Nephron (organoid): ENCODE results near the gene PRKAR1A.

Experiments
- H3K27ac Mint-ChIP-seq, 3 experiments: 2 replicates each; pipeline ENCODE4 v1.8.0; 2020; ENCODE audit warnings: mixed read lengths in 3 of 3, mild to moderate bottlenecking in 2 of 3, moderate library complexity in 1 of 3
- H3K27me3 Mint-ChIP-seq: 2 replicates; pipeline ENCODE4 v1.8.0; 2021; ENCODE audit warnings: low read depth, mild to moderate bottlenecking, moderate library complexity, mixed read lengths
- H3K36me3 Mint-ChIP-seq: 2 replicates; pipeline ENCODE4 v1.8.0; 2020; ENCODE audit warnings: low read depth, mixed read lengths
- H3K4me1 Mint-ChIP-seq: 2 replicates; pipeline ENCODE4 v1.8.0; 2020; ENCODE audit warnings: mixed read lengths
- H3K4me3 Mint-ChIP-seq, 3 experiments: 2 replicates each; pipeline ENCODE4 v1.8.0; 2020; ENCODE audit warnings: mild to moderate bottlenecking in 3 of 3, mixed read lengths in 3 of 3, moderate library complexity in 2 of 3
- H3K9me3 Mint-ChIP-seq: 2 replicates; pipeline ENCODE4 v1.8.0; 2020; ENCODE audit warnings: mixed read lengths
- CTCF ChIP-seq, 3 experiments: fragments of 200-600 bp; sonication (generic); IDR thresholded peaks; one replicate each; pipeline ENCODE4 v1.5.0; 2021; ENCODE audit warnings: antibody characterized with exemption in 3 of 3; ENCODE audit not compliant: unreplicated experiment in 3 of 3

The PRKAR1A gene

DNA sequence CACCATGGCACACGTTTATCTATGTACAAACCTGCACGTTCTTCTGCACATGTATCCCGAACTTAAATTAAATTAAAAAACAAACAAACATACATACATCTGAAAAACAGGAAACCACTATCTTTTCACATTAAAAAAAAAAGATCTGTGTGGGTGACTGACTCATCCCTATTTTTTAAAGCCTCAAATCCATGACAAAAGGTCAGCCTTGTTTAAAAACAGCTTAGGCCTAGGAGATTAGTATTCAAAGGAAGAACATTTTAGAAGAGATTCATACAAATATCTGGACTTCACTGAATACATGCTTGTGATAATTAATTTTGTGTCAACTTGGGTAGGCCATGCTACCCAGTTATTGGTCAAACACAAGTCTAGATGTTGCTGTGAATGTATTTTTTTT, 4.7 kb upstream of the PRKAR1A start:
- peaks cover 3% of the 10 kb centered on the region for H3K9me3 Mint-ChIP-seq
- H3K4me1 Mint-ChIP-seq: peaks cover 23% of the 10 kb centered on the region
- no peak overlapping the region for H3K27ac Mint-ChIP-seq
- H3K4me3 Mint-ChIP-seq: no peak overlapping the region
- no peak for TF ChIP-seq CTCF (IDR thresholded peaks at IDR 0.05; ENCODE audit: unreplicated experiment in 3 of 3)
- no peaks in the 10 kb centered on the region for H3K36me3 Mint-ChIP-seq
- H3K27me3 Mint-ChIP-seq: peaks cover 4% of the 10 kb centered on the region

GRCh38 chr17:68509141-68510057, 2.8 kb upstream of the PRKAR1A start:
- Mint-ChIP-seq H3K27ac (peak overlapping the region; percentile 99 to 100 (median 99)), H3K9me3 (no peaks in the 10 kb centered on the region), H3K4me3 (peak overlapping the region; percentile 70 to 72 (median 70)), H3K27me3 (peaks cover 4% of the 10 kb centered on the region), H3K4me1 (peaks cover 34% of the 10 kb centered on the region), H3K36me3 (no peaks in the 10 kb centered on the region)
- no peak for TF ChIP-seq CTCF (IDR thresholded peaks at IDR 0.05; ENCODE audit: unreplicated experiment in 3 of 3)

DNA sequence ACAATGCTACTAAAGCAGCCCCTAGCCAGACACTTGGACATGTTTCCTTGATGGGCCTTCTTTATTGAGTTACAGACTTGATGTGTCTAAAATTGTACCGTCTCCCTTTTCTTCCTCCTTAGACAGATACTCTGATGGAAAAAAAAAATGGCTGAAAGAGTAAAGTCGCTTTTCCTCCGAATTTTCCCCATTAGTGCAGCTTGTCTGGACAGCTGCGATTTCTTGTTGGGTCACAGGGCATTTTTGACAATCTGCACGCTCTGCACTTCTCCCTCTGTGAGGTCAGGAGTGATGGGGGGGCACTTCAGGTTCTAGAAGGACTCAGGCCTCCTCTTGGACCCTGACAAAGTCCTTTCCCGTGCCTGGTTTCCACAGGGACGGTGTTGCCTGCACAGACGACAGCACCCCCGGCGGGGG, 968 bp upstream of the PRKAR1A start:
- Mint-ChIP-seq H3K4me3 (peak overlapping the region; percentile 91 to 97 (median 91)), H3K27me3 (no peaks in the 10 kb centered on the region), H3K4me1 (peaks cover 51% of the 10 kb centered on the region), H3K36me3 (peaks cover 9% of the 10 kb centered on the region), H3K27ac (peak overlapping the region; percentile 99 to 100 (median 99)), H3K9me3 (no peaks in the 10 kb centered on the region)
- no peak for TF ChIP-seq CTCF (IDR thresholded peaks at IDR 0.05; ENCODE audit: unreplicated experiment in 3 of 3)

- no peak for TF ChIP-seq CTCF (IDR thresholded peaks at IDR 0.05; ENCODE audit: unreplicated experiment in 3 of 3)
- Mint-ChIP-seq H3K4me3 (peak overlapping the region; percentile 97 to 98 (median 98)), H3K27me3 (no peaks in the 10 kb centered on the region), H3K4me1 (peaks cover 54% of the 10 kb centered on the region), H3K9me3 (no peaks in the 10 kb centered on the region), H3K27ac (peak overlapping the region; percentile 99 to 100 (median 100)), H3K36me3 (peaks cover 13% of the 10 kb centered on the region)
These were observed 471 bp upstream of the PRKAR1A start for GRCh38 chr17:68511671-68512246.

DNA sequence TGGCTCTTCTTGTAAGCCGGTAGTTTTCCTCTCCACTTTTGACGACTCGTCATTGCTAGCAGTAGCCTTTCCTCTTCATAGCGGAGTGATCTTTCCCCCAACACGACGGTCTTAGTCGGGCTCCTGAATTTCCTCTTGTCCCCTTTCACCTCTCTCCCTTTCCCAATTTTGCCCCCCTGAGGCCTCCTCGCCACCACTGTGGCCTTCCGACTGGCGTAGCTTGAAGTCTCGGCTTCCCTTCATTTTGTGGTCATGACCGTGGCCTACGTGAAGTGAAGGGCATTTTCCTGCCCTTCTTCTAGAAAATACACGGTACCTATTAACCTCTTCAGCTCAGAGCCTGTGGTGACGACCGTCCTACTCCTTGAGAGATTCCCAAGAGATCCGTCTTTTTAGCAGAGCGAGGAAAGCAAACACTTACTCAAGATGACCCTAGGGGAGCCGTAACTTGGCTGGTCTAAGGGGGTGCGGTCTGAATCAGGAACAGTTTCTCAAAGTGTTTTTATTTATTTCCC, 787 bp downstream of the PRKAR1A start:
- TF ChIP-seq CTCF (IDR thresholded peaks at IDR 0.05; ENCODE audit: unreplicated experiment in 3 of 3): no peak
- Mint-ChIP-seq H3K36me3 (peaks cover 25% of the 10 kb centered on the region), H3K4me1 (peaks cover 60% of the 10 kb centered on the region)

More for the DNA sequence above, 787 bp downstream of the PRKAR1A start:
- H3K9me3 Mint-ChIP-seq: no peaks in the 10 kb centered on the region
- H3K27me3 Mint-ChIP-seq: no peaks in the 10 kb centered on the region
- H3K4me3 Mint-ChIP-seq: peak overlapping the region; percentile 97 to 100 (median 99)
- H3K27ac Mint-ChIP-seq: peak overlapping the region; percentile 97 to 99 (median 99)
